Heart right ventricle (tissue), 16 donors: ENCODE measurements around the gene EPM2A. TPM values are rescaled to one million over a fixed set of nuclear protein-coding genes. Genes with fewer than 3 reads are reported as not detected.

Source experiments
- ATAC-seq, 8 donors: fragments of 200-7000 bp; cut with Tn5 transposase; one replicate each; pipeline ENCODE4 v1.9.1; 2020; ENCODE audit warnings: mild to moderate bottlenecking in 8 of 8, moderate library complexity in 8 of 8, moderate number of reproducible peaks in 1 of 8
- DNase-seq, 2 donors: peaks; one replicate each; pipeline ENCODE4 v3.0.0-alpha.2; 2020
- H3K27ac ChIP-seq, 10 donors: fragments of 200-600 bp; sonication (generic) in 2 of 10; one replicate each; pipeline versions ENCODE4 v1.5.0 to v1.8.0; 2020 to 2022; ENCODE audit warnings: mild to moderate bottlenecking in 3 of 10
- H3K27me3 ChIP-seq, 7 donors: fragments of 200-600 bp; one replicate each; pipeline ENCODE4 v1.8.0; 2021 to 2022; ENCODE audit warnings: mild to moderate bottlenecking in 2 of 7
- H3K36me3 ChIP-seq, 9 donors: fragments of 200-600 bp; sonication (generic) in 1 of 9; one replicate each; pipeline versions ENCODE4 v1.5.0 to v1.8.0; 2020 to 2022; ENCODE audit warnings: mild to moderate bottlenecking in 2 of 9
- H3K4me1 ChIP-seq, 9 donors: fragments of 200-600 bp; sonication (generic) in 1 of 9; one replicate each; pipeline versions ENCODE4 v1.5.0 to v1.8.0; 2020 to 2022; ENCODE audit warnings: mild to moderate bottlenecking in 4 of 9
- H3K4me3 ChIP-seq, 10 donors: fragments of 200-600 bp; sonication (generic) in 2 of 10; one replicate each; pipeline versions ENCODE4 v1.5.0 to v1.8.0; 2020 to 2022; ENCODE audit warnings: mild to moderate bottlenecking in 7 of 10, moderate library complexity in 2 of 10
- H3K9me3 ChIP-seq, 11 donors: fragments of 200-600 bp in 10 of 11; sonication (generic) in 2 of 11; one replicate each; pipeline versions ENCODE4 v1.5.0 to v1.8.0; 2013 to 2022; ENCODE audit warnings: mild to moderate bottlenecking in 2 of 11, control low read depth in 1 of 11, moderate library complexity in 1 of 11
- CTCF ChIP-seq, 9 donors: fragments of 200-600 bp; sonication (generic) in 2 of 9; IDR thresholded peaks; one replicate each; pipeline versions ENCODE4 v1.5.0 to v1.8.0; 2021 to 2022; ENCODE audit warnings: antibody characterized with exemption in 9 of 9, mild to moderate bottlenecking in 5 of 9, moderate library complexity in 1 of 9
- WGBS, 2 donors: extraction: QIAGEN DNeasy Blood & Tissue Kit; methylation state at CpG; one replicate each; pipeline ENCODE4 v1.1.7; 2013; ENCODE audit warnings: inconsistent platforms in 1 of 2; 5-methylcytosine and 5-hydroxymethylcytosine counted together
- intact Hi-C, 10 donors: fragments of 100-400 bp; cut with DNase I; formaldehyde crosslinking; loops; one replicate each; pipeline versions ENCODE4 v1.11.1 to v1.14.2; 2022
- polyA plus RNA-seq, 2 donors: library from polyadenylated mRNA; stranded (reverse); fragments of 200-250 nt; gene quantifications; one replicate each; pipeline ENCODE4 v1.2.3, GENCODE V29; 2013
- total RNA-seq, 10 donors: library from RNA; stranded (reverse); fragmentation: NEBNext Ultra II Directional in 3 of 10; extraction: Animal tissue kit (Norgen Biotek cat#: 25700) in 3 of 10; gene quantifications; one replicate each; pipeline versions ENCODE4 v1.2.1 to v1.2.4, GENCODE V29; 2021 to 2023
- donor health status: Arrhythmogenic right ventricular cardiomyopathy.
- donor health status: ischemic (EF 13 %, LVEDD 7.1; RV severe dilation, severe dysfunction).
- donor health status: healthy with polysubstance abuse.
- donor health status: DM: no; HTN: yes; CAD: no.
- donor health status: DM: no; HTN: no; CAD: no.
- donor health status: ischemic (EF 25% LVEDD 6.9; RV normal size, moderate dysfunction).
- donor health status: ischemic (EF 25% LVEDD 5.7; RV mildly dilated, moderate dysfunction).
- donor health status: healthy.
- donor health status: DM: yes; HTN: yes; CAD: no.
- donor health status: Ischemic cardiomyopathy.
- donor health status: ischemic (EF 35%, LVEDD 5.7; RV mildly dilated, moderate dysfunction).
- donor health status: nonischemic (EF 11% LVEDD 7.7; RV severe dilation, severe dysfunction).
- donor health status: DM: yes; HTN: yes; CAD: no.
- donor health status: PGD.
- donor health status: ischemic (EF 29% LVEDD 5.4; RV normal size, mild dysfunction).
- donor health status: nonischemic (EF 23%, LVEDD 6.1; RV moderate dilation, normal function).

EPM2A gene
- total and polyA plus RNA-seq, 12 donors: 11.0 to 60.9 (median 43.2) TPM

- Histone ChIP-seq H3K36me3 (no peaks in the 10 kb centered on the region), H3K9me3 (no peaks in the 10 kb centered on the region), H3K27me3 (no peaks in the 10 kb centered on the region), H3K4me1 (peaks cover 0 to 31% (median 17%) of the 10 kb centered on the region in 9 donors), H3K27ac (no peak overlapping the region), H3K4me3 (no peak overlapping the region)
- no peak for ATAC-seq
- DNase-seq: no peak
- no peak for TF ChIP-seq CTCF (IDR thresholded peaks at IDR 0.05)
- intact Hi-C loops: loop anchor here in 6 of 10 donors (5.0 to 10.0 kb wide), 7 partner anchors 74 to 227 kb away; partner anchors contain the start of genes SHPRH (in 3 of the 6) and FBXO30 (in 2 of the 6)
Observed at GRCh38 chr6:145738265-145738664, 2.9 kb upstream of the EPM2A start.

- peak overlapping the region in 4 of 10 donors; percentile 69 to 82 (median 75) for H3K4me3 ChIP-seq
- peak overlapping the region in 5 of 10 donors; percentile 13 to 99 (median 95) for H3K27ac ChIP-seq
- WGBS, 2 donors: 61 to 64% methylated on average over 7 of the region's 7 CpGs
- H3K36me3 ChIP-seq: no peaks in the 10 kb centered on the region
- intact Hi-C loops: loop anchor here in 6 of 10 donors (5.0 to 10.0 kb wide), 7 partner anchors 76 to 228 kb away; partner anchors contain the start of genes SHPRH (in 3 of the 6) and FBXO30 (in 2 of the 6)
- H3K4me1 ChIP-seq: peaks cover 0 to 39% (median 18%) of the 10 kb centered on the region in 9 donors
- no peaks in the 10 kb centered on the region for H3K9me3 ChIP-seq
- H3K27me3 ChIP-seq: no peaks in the 10 kb centered on the region
- DNase-seq (no peak), ATAC-seq (no peak)
- TF ChIP-seq CTCF (IDR thresholded peaks at IDR 0.05): no peak
Observed at GRCh38 chr6:145736661-145737144, 1.4 kb upstream of the EPM2A start.

- peak overlapping the region; percentile 61 to 91 (median 73) for H3K4me3 ChIP-seq
- intact Hi-C loops: loop anchor here in 7 of 10 donors (2.0 to 10.0 kb wide), 9 partner anchors 78 to 230 kb away; partner anchors contain the start of genes FBXO30 (in 6 of the 7) and SHPRH (in 4 of the 7)
- DNase-seq (peak; percentile 88 to 92), ATAC-seq (peak; percentile 91 to 97 (median 92))
- H3K9me3 ChIP-seq: no peaks in the 10 kb centered on the region
- peaks cover 0 to 40% (median 21%) of the 10 kb centered on the region in 9 donors for H3K4me1 ChIP-seq
- no peaks in the 10 kb centered on the region for H3K36me3 ChIP-seq
- peak overlapping the region; percentile 94 to 99 (median 97) for H3K27ac ChIP-seq
- no peaks in the 10 kb centered on the region for H3K27me3 ChIP-seq
- TF ChIP-seq CTCF (IDR thresholded peaks at IDR 0.05): no peak
- 1% methylated on average over 56 to 74 of the region's 74 CpGs for whole genome bisulfite sequencing, 2 donors
Observed at GRCh38 chr6:145734486-145735355, 599 bp downstream of the EPM2A start.

- Histone ChIP-seq H3K4me1 (peaks cover 0 to 40% (median 21%) of the 10 kb centered on the region in 9 donors), H3K4me3 (peak overlapping the region in 9 of 10 donors; percentile 61 to 91 (median 75)), H3K36me3 (no peaks in the 10 kb centered on the region), H3K9me3 (peaks cover 0 to 9% (median 0%) of the 10 kb centered on the region in 11 donors), H3K27ac (peak overlapping the region in 5 of 10 donors; percentile 95 to 99 (median 97)), H3K27me3 (no peaks in the 10 kb centered on the region)
- no peak for TF ChIP-seq CTCF (IDR thresholded peaks at IDR 0.05)
- ATAC-seq (no peak), DNase-seq (no peak)
- 39 to 42% methylated on average over 4 of the region's 4 CpGs for WGBS, 2 donors
- intact Hi-C loops: loop anchor here in 6 of 10 donors (2.0 to 10.0 kb wide), 7 partner anchors 79 to 231 kb away; partner anchors contain the start of genes FBXO30 (in 5 of the 6) and SHPRH (in 2 of the 6)
Observed at GRCh38 chr6:145733810-145734209, 1.5 kb downstream of the EPM2A start.
